ENCODE results near the gene PDE1A. TPM values are rescaled to one million over a fixed set of nuclear protein-coding genes. Genes with fewer than 3 reads are reported as not detected.

PDE1A gene
- total RNA-seq, 1 donor = 42.0 TPM

GRCh38 chr2:182436252-182436651 is 9.4 kb upstream of the PDE1A start:
- TF ChIP-seq CTCF (IDR thresholded peaks at IDR 0.05; ENCODE audit: extremely low read depth, low read depth, low read length) = no peak
- DNase-seq (ENCODE audit: insufficient read length, low spot score, missing footprints) = no peak
- no peaks in the 10 kb centered on the region for H3K9me3 ChIP-seq (ENCODE audit: low read depth, low read length)
- H3K4me2 ChIP-seq (ENCODE audit: insufficient read depth, low read length) = no peak overlapping the region
- no peaks in the 10 kb centered on the region for H4K20me1 ChIP-seq (ENCODE audit: insufficient read depth, low read length)
- H3K27ac ChIP-seq (ENCODE audit: low read depth, low read length) = no peak overlapping the region
- H2AFZ ChIP-seq (ENCODE audit: low read length) = no peak overlapping the region
- H3K36me3 ChIP-seq (ENCODE audit: insufficient read depth, low read length) = no peaks in the 10 kb centered on the region
- H3K27me3 ChIP-seq (ENCODE audit: insufficient read depth, low read length) = no peaks in the 10 kb centered on the region
- no peak overlapping the region for H3K4me3 ChIP-seq (ENCODE audit: insufficient read depth, low read length)
- H3K79me2 ChIP-seq (ENCODE audit: insufficient read depth, low read length) = no peaks in the 10 kb centered on the region
- H3K4me1 ChIP-seq (ENCODE audit: insufficient read depth, low read length) = peaks cover 7% of the 10 kb centered on the region

DNA sequence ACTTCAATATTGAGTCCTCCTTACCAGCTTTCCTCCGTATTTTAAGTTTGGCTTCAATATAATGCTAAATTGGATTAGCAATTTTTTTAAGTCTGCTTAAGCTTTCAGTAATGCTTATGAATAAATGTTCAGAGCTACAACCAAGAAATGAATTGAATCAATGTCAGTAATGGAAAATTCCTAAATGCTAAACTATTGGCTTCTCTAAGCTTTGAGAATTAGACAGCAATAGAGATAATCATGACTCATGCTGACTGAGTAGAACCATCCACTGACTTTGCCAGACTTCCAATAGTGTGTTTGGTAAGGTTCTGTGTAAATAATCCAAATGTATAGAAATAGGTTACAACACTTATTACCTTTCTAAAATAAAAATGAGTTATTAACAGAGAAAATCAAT is 8.9 kb upstream of the PDE1A start:
- peak overlapping the region; percentile 12 for H3K4me2 ChIP-seq (ENCODE audit: insufficient read depth, low read length)
- no peak for DNase-seq (ENCODE audit: insufficient read length, low spot score, missing footprints)
- TF ChIP-seq CTCF (IDR thresholded peaks at IDR 0.05; ENCODE audit: extremely low read depth, low read depth, low read length) = no peak
- H4K20me1 ChIP-seq (ENCODE audit: insufficient read depth, low read length) = no peaks in the 10 kb centered on the region
- H3K27me3 ChIP-seq (ENCODE audit: insufficient read depth, low read length) = no peaks in the 10 kb centered on the region
- peaks cover 7% of the 10 kb centered on the region for H3K4me1 ChIP-seq (ENCODE audit: insufficient read depth, low read length)
- H3K79me2 ChIP-seq (ENCODE audit: insufficient read depth, low read length) = no peaks in the 10 kb centered on the region
- H3K36me3 ChIP-seq (ENCODE audit: insufficient read depth, low read length) = no peaks in the 10 kb centered on the region
- no peaks in the 10 kb centered on the region for H3K9me3 ChIP-seq (ENCODE audit: low read depth, low read length)
- no peak overlapping the region for H2AFZ ChIP-seq (ENCODE audit: low read length)
- H3K27ac ChIP-seq (ENCODE audit: low read depth, low read length) = no peak overlapping the region
- no peak overlapping the region for H3K4me3 ChIP-seq (ENCODE audit: insufficient read depth, low read length)

DNA sequence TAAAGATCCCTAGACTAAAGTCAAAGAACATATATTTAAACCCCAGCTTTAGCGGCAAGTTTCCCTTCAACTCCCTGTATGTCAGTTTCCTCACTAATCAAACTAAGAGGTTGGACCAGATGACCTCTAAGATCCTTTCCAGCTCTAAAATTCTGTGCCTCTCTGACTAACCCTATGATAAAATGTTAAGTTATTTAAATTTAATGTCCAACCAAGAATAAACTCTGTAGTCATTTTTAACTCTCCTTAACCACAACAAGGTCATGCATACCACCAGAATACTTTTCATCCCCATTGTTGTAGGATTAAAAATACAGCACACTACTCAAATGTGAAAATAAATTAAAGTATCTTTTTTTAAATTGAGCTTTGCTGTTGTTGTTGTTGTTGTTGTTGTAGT is 5.2 kb upstream of the PDE1A start:
- Histone ChIP-seq H3K4me2 (ENCODE audit: insufficient read depth, low read length) (no peak overlapping the region), H3K4me1 (ENCODE audit: insufficient read depth, low read length) (peaks cover 11% of the 10 kb centered on the region), H3K79me2 (ENCODE audit: insufficient read depth, low read length) (no peaks in the 10 kb centered on the region), H3K27ac (ENCODE audit: low read depth, low read length) (no peak overlapping the region), H3K36me3 (ENCODE audit: insufficient read depth, low read length) (no peaks in the 10 kb centered on the region), H4K20me1 (ENCODE audit: insufficient read depth, low read length) (no peaks in the 10 kb centered on the region), H3K27me3 (ENCODE audit: insufficient read depth, low read length) (no peaks in the 10 kb centered on the region), H2AFZ (ENCODE audit: low read length) (no peak overlapping the region), H3K4me3 (ENCODE audit: insufficient read depth, low read length) (no peak overlapping the region), H3K9me3 (ENCODE audit: low read depth, low read length) (no peaks in the 10 kb centered on the region)
- no peak for DNase-seq (ENCODE audit: insufficient read length, low spot score, missing footprints)
- no peak for TF ChIP-seq CTCF (IDR thresholded peaks at IDR 0.05; ENCODE audit: extremely low read depth, low read depth, low read length)

- Histone ChIP-seq H2AFZ (ENCODE audit: low read length) (no peak overlapping the region), H3K36me3 (ENCODE audit: insufficient read depth, low read length) (no peaks in the 10 kb centered on the region), H4K20me1 (ENCODE audit: insufficient read depth, low read length) (no peaks in the 10 kb centered on the region), H3K4me2 (ENCODE audit: insufficient read depth, low read length) (no peak overlapping the region), H3K79me2 (ENCODE audit: insufficient read depth, low read length) (no peaks in the 10 kb centered on the region), H3K4me3 (ENCODE audit: insufficient read depth, low read length) (no peak overlapping the region), H3K4me1 (ENCODE audit: insufficient read depth, low read length) (peaks cover 4% of the 10 kb centered on the region), H3K27ac (ENCODE audit: low read depth, low read length) (no peak overlapping the region), H3K27me3 (ENCODE audit: insufficient read depth, low read length) (no peaks in the 10 kb centered on the region), H3K9me3 (ENCODE audit: low read depth, low read length) (no peaks in the 10 kb centered on the region)
- TF ChIP-seq CTCF (IDR thresholded peaks at IDR 0.05; ENCODE audit: extremely low read depth, low read depth, low read length) = no peak
- no peak for DNase-seq (ENCODE audit: insufficient read length, low spot score, missing footprints)
Observed at GRCh38 chr2:182428476-182428875, 1.6 kb upstream of the PDE1A start.

Data from osteoblast (primary cell).